CD14-positive monocyte (primary cell): Measurements from ENCODE around the gene KRT73. TPM values are rescaled to one million over a fixed set of nuclear protein-coding genes. Genes with fewer than 3 reads are reported as not detected.

ENCODE experiments used
- DNase-seq, 3 donors: peaks; one replicate each; pipeline ENCODE4 v3.0.0-alpha.2; 2011 to 2022
- H2AFZ ChIP-seq: 2 replicates; pipeline ENCODE4 v1.6.0; 2012; ENCODE audit warnings: mild to moderate bottlenecking, low read depth, low read length, inconsistent platforms; ENCODE audit not compliant: insufficient read depth, poor library complexity, severe bottlenecking
- H3K27ac ChIP-seq, 2 donors: 1 replicate in 1 of 2; 2 replicates in 1 of 2; pipeline ENCODE4 v1.5.1; 2012 to 2013; ENCODE audit warnings: low read length in 2 of 2, control low read depth in 1 of 2, inconsistent platforms in 1 of 2, low read depth in 1 of 2, mild to moderate bottlenecking in 1 of 2
- H3K27me3 ChIP-seq, 2 donors: one replicate each; pipeline versions ENCODE4 v1.6.0 to v1.6.1; 2011 to 2013; ENCODE audit warnings: low read length in 2 of 2; ENCODE audit not compliant: control insufficient read depth in 2 of 2, insufficient read depth in 2 of 2
- H3K36me3 ChIP-seq, 2 donors: replicated peaks in 1 of 2; 1 replicate in 1 of 2; 2 replicates in 1 of 2; pipeline versions ENCODE4 v1.5.1 to v1.6.1; 2012 to 2013; ENCODE audit warnings: low read length in 2 of 2, control low read depth in 1 of 2, inconsistent platforms in 1 of 2, mild to moderate bottlenecking in 1 of 2; ENCODE audit not compliant: insufficient read depth in 2 of 2, control insufficient read depth in 1 of 2
- H3K4me1 ChIP-seq, 2 donors: 1 replicate in 1 of 2; 2 replicates in 1 of 2; pipeline versions ENCODE4 v1.5.1 to v1.6.1; 2012 to 2013; ENCODE audit warnings: low read length in 2 of 2, control low read depth in 1 of 2, inconsistent platforms in 1 of 2, mild to moderate bottlenecking in 1 of 2, moderate library complexity in 1 of 2; ENCODE audit not compliant: insufficient read depth in 2 of 2, control insufficient read depth in 1 of 2
- H3K4me2 ChIP-seq: replicated peaks from 2 replicates; pipeline ENCODE3; 2012; ENCODE audit warnings: low read length, moderate library complexity, mild to moderate bottlenecking; ENCODE audit not compliant: poor library complexity, severe bottlenecking; ENCODE audit errors: extremely low read depth
- H3K4me3 ChIP-seq, 3 experiments: fragments of 200-600 bp in 1 of 3; sonication (generic) in 1 of 3; replicated peaks in 1 of 3; 1 replicate in 2 of 3; 2 replicates in 1 of 3; pipeline ENCODE4 v1.5.1; 2011 to 2013; ENCODE audit warnings: low read length in 3 of 3, mild to moderate bottlenecking in 3 of 3, control low read depth in 2 of 3, low read depth in 2 of 3, inconsistent platforms in 1 of 3, moderate library complexity in 1 of 3
- H3K79me2 ChIP-seq: 2 replicates; pipeline ENCODE4 v1.6.0; 2012; ENCODE audit warnings: mild to moderate bottlenecking, control low read depth, inconsistent platforms, low read length, moderate library complexity; ENCODE audit not compliant: insufficient read depth
- H3K9ac ChIP-seq: 2 replicates; pipeline ENCODE4 v1.6.0; 2017; ENCODE audit warnings: low read length, mild to moderate bottlenecking; ENCODE audit not compliant: insufficient read depth, poor library complexity, severe bottlenecking
- H3K9me3 ChIP-seq, 2 donors: replicated peaks in 1 of 2; 1 replicate in 1 of 2; 2 replicates in 1 of 2; pipeline versions ENCODE4 v1.5.1 to v1.6.1; 2012 to 2013; ENCODE audit warnings: low read length in 2 of 2, control low read depth in 1 of 2; ENCODE audit not compliant: control insufficient read depth in 1 of 2, insufficient read depth in 1 of 2
- H4K20me1 ChIP-seq: 2 replicates; pipeline ENCODE4 v1.6.0; 2012; ENCODE audit warnings: mild to moderate bottlenecking, low read length, control low read depth, moderate library complexity; ENCODE audit not compliant: insufficient read depth
- H3K27ac Mint-ChIP-seq, 7 donors: one replicate each; pipeline ENCODE4 v1.8.0; 2020; ENCODE audit warnings: mild to moderate bottlenecking in 7 of 7, mixed read lengths in 7 of 7, moderate library complexity in 6 of 7, inconsistent platforms in 2 of 7
- H3K27me3 Mint-ChIP-seq, 3 donors: one replicate each; pipeline ENCODE4 v1.8.0; 2021 to 2022; ENCODE audit warnings: low read depth in 3 of 3, mild to moderate bottlenecking in 3 of 3, mixed read lengths in 3 of 3, moderate library complexity in 3 of 3, inconsistent platforms in 1 of 3
- H3K36me3 Mint-ChIP-seq, 2 donors: one replicate each; pipeline ENCODE4 v1.8.0; 2020; ENCODE audit warnings: mixed read lengths in 2 of 2, inconsistent platforms in 1 of 2, mild to moderate bottlenecking in 1 of 2
- H3K4me1 Mint-ChIP-seq: one replicate; pipeline ENCODE4 v1.8.0; 2020; ENCODE audit warnings: mild to moderate bottlenecking, mixed read lengths
- H3K4me3 Mint-ChIP-seq, 2 donors: one replicate each; pipeline ENCODE4 v1.8.0; 2020; ENCODE audit warnings: mild to moderate bottlenecking in 2 of 2, mixed read lengths in 2 of 2, moderate library complexity in 1 of 2
- H3K9me3 Mint-ChIP-seq, 7 donors: one replicate each; pipeline ENCODE4 v1.8.0; 2020 to 2022; ENCODE audit warnings: mixed read lengths in 7 of 7, mild to moderate bottlenecking in 6 of 7, moderate library complexity in 6 of 7, inconsistent platforms in 2 of 7
- WGBS: methylation state at CpG from one replicate; pipeline ENCODE4 v1.1.5; 2013; ENCODE audit warnings: missing lambda C conversion rate; ENCODE audit not compliant: insufficient coverage; 5-methylcytosine and 5-hydroxymethylcytosine counted together
- intact Hi-C, 2 donors: fragments of 100-400 bp; cut with micrococcal nuclease; formaldehyde crosslinking; loops; one replicate each; pipeline versions ENCODE4 v1.15.0 to v1.15.1; 2023
- polyA plus RNA-seq, 3 donors: library from polyadenylated mRNA; depleted of rRNA in 1 of 3; unstranded in 2 of 3; stranded (reverse) in 1 of 3; fragments of 300-500 nt in 2 of 3; fragments of >200 nt in 1 of 3; fragmentation: Illumina TruSeq in 2 of 3; gene quantifications; 1 replicate in 2 of 3; 2 replicates in 1 of 3; pipeline ENCODE4 v1.2.3, GENCODE V29; 2012 to 2021
- TF ChIP-seq, protein P1 (sequence below): fragments of 200-600 bp; IDR thresholded peaks from one replicate; pipeline ENCODE4 v1.8.0; 2022; ENCODE audit warnings: antibody characterized with exemption, mild to moderate bottlenecking

The KRT73 gene
- polyA plus RNA-seq, 3 donors, result not detected

DNA sequence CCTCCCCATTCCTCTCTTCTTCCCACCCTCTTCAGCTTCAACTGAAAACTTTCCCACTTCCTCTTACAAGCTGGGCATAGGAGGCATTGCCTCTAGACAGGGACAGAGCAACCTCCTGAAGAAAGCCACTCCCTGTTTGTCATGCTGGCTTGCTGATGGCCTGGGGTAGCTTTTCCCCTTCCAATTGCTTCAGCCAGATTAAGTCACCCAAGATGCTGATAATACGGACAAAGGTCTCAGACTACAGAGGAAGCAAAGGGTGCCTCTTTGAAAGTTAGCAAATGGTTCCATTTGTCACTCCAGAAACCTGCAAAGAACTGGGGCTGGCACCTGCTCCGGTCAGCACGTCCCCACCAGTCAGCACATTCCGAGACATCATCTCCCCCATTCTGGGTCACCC is 27.6 kb upstream of the KRT73 start:
- H3K4me2 ChIP-seq, result no peak overlapping the region
- peaks cover 0 to 5% (median 3%) of the 10 kb centered on the region in 3 donors for H3K27me3 Mint-ChIP-seq
- no peaks in the 10 kb centered on the region for H3K4me1 ChIP-seq
- no peak overlapping the region for H2AFZ ChIP-seq
- no peaks in the 10 kb centered on the region for H3K36me3 ChIP-seq
- H3K9me3 ChIP-seq, result no peaks in the 10 kb centered on the region
- no peaks in the 10 kb centered on the region for H4K20me1 ChIP-seq
- peaks cover 10% of the 10 kb centered on the region for H3K4me1 Mint-ChIP-seq
- WGBS, result 64% methylated on average over 4 of the region's 4 CpGs
- no peaks in the 10 kb centered on the region for H3K79me2 ChIP-seq
- H3K4me3 Mint-ChIP-seq, result no peak overlapping the region
- TF ChIP-seq, protein P1, sequence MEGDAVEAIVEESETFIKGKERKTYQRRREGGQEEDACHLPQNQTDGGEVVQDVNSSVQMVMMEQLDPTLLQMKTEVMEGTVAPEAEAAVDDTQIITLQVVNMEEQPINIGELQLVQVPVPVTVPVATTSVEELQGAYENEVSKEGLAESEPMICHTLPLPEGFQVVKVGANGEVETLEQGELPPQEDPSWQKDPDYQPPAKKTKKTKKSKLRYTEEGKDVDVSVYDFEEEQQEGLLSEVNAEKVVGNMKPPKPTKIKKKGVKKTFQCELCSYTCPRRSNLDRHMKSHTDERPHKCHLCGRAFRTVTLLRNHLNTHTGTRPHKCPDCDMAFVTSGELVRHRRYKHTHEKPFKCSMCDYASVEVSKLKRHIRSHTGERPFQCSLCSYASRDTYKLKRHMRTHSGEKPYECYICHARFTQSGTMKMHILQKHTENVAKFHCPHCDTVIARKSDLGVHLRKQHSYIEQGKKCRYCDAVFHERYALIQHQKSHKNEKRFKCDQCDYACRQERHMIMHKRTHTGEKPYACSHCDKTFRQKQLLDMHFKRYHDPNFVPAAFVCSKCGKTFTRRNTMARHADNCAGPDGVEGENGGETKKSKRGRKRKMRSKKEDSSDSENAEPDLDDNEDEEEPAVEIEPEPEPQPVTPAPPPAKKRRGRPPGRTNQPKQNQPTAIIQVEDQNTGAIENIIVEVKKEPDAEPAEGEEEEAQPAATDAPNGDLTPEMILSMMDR, result no peak
- H3K4me3 ChIP-seq, result no peak overlapping the region
- peak overlapping the region in 1 of 7 donors; percentile 58 for H3K27ac Mint-ChIP-seq
- no peaks in the 10 kb centered on the region for H3K36me3 Mint-ChIP-seq
- no peaks in the 10 kb centered on the region for H3K9me3 Mint-ChIP-seq
- no peak for DNase-seq
- H3K27ac ChIP-seq, result no peak overlapping the region
- no peak overlapping the region for H3K9ac ChIP-seq
- intact Hi-C loops, result no loop called here
- no peaks in the 10 kb centered on the region for H3K27me3 ChIP-seq

DNA sequence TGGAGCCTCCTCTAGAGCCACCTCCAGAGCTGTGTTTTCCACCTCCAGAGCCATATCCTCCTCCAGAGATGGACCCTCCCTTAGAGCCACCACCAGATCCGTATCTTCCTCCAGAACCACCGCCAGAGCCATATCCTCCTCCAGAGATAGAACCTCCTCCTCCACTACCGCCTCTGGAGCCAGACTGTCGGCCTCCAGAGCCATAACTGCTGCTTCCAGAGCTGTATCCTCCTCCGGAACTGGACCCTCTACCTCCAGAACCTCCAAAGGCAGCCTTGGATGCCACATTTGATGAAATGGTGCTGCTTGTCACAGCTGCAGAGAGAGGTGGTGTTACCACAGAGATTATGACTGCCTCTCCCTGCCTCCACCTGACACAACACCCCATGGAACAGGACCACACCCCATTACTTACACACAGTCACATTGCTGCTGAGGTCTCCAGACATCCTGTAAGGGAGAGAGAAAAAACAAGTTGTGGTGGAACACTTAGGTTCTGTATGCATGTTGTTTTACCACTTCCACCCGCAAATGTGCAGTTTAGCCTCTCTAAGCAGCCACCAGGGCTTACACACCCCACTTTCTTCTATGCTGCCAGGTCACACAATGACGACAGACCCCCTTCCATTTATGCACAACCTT is 26.9 kb upstream of the KRT73 start:
- no peaks in the 10 kb centered on the region for H3K9me3 ChIP-seq
- no peaks in the 10 kb centered on the region for H3K36me3 ChIP-seq
- no peak overlapping the region for H3K27ac ChIP-seq
- WGBS, result 76% methylated on average over 5 of the region's 7 CpGs
- peaks cover 0 to 5% (median 3%) of the 10 kb centered on the region in 3 donors for H3K27me3 Mint-ChIP-seq
- DNase-seq, result no peak
- no peak overlapping the region for H3K4me2 ChIP-seq
- H3K9ac ChIP-seq, result no peak overlapping the region
- intact Hi-C loops, result no loop called here
- H4K20me1 ChIP-seq, result no peaks in the 10 kb centered on the region
- H3K36me3 Mint-ChIP-seq, result no peaks in the 10 kb centered on the region
- no peak overlapping the region for H3K27ac Mint-ChIP-seq
- H3K4me3 ChIP-seq, result no peak overlapping the region
- TF ChIP-seq, protein P1, result no peak
- H3K27me3 ChIP-seq, result no peaks in the 10 kb centered on the region
- H3K4me1 Mint-ChIP-seq, result peaks cover 10% of the 10 kb centered on the region
- H3K4me1 ChIP-seq, result no peaks in the 10 kb centered on the region
- H2AFZ ChIP-seq, result no peak overlapping the region
- no peaks in the 10 kb centered on the region for H3K79me2 ChIP-seq
- no peak overlapping the region for H3K4me3 Mint-ChIP-seq
- H3K9me3 Mint-ChIP-seq, result no peaks in the 10 kb centered on the region
